MCF 10A (cell line): ENCODE measurements around the gene CTTN. TPM values are rescaled to one million over a fixed set of nuclear protein-coding genes. Genes with fewer than 3 reads are reported as not detected.

ENCODE experiments used
- BruUV-seq: library from RNA; stranded (reverse); fragments of 400-500 nt; replicated peaks from 2 replicates; lab custom pipeline; 2021; lab: Mats Ljungman, UMichigan
- CTCF ChIA-PET: fragments of 300-600 bp; sonication (Branson Sonifier 250); formaldehyde crosslinking; extraction: SDS; loops from one replicate; lab custom pipeline; 2021; ENCODE audit warnings: antibody characterized with exemption, inconsistent platforms; lab: Yijun Ruan, JAX
- POLR2A ChIA-PET: fragments of 300-600, 350-650 bp; sonication (Branson Sonifier 250); formaldehyde crosslinking; extraction: SDS; loops from one replicate; lab custom pipeline; 2020; ENCODE audit warnings: antibody characterized with exemption, inconsistent platforms; lab: Yijun Ruan, JAX
- DNase-seq: peaks from one replicate; pipeline ENCODE4 v3.0.0-alpha.2; 2018; ENCODE audit not compliant: unreplicated experiment
- H3K27ac Mint-ChIP-seq: one replicate; pipeline ENCODE4 v1.8.0; 2022; ENCODE audit warnings: mild to moderate bottlenecking, low read depth, mixed read lengths; ENCODE audit not compliant: unreplicated experiment
- H3K27me3 Mint-ChIP-seq: one replicate; pipeline ENCODE4 v1.8.0; 2022; ENCODE audit warnings: mixed read lengths; ENCODE audit not compliant: insufficient read depth, unreplicated experiment
- H3K36me3 Mint-ChIP-seq: one replicate; pipeline ENCODE4 v1.8.0; 2022; ENCODE audit warnings: mild to moderate bottlenecking, moderate library complexity, mixed read lengths; ENCODE audit not compliant: insufficient read depth, unreplicated experiment
- H3K4me1 Mint-ChIP-seq: one replicate; pipeline ENCODE4 v1.8.0; 2022; ENCODE audit warnings: mixed read lengths; ENCODE audit not compliant: insufficient read depth, unreplicated experiment
- H3K4me3 Mint-ChIP-seq: one replicate; pipeline ENCODE4 v1.8.0; 2022; ENCODE audit warnings: mild to moderate bottlenecking, moderate library complexity, mixed read lengths; ENCODE audit not compliant: unreplicated experiment
- H3K9me3 Mint-ChIP-seq: one replicate; pipeline ENCODE4 v1.8.0; 2022; ENCODE audit warnings: mixed read lengths; ENCODE audit not compliant: unreplicated experiment
- intact Hi-C: fragments of 100-400 bp; cut with micrococcal nuclease; formaldehyde crosslinking; loops from 2 replicates; pipeline ENCODE4 v1.14.1; 2022
- total RNA-seq: library from RNA; stranded (reverse); gene quantifications from 2 replicates; pipeline ENCODE4 v1.2.3, GENCODE V29; 2022
- TF ChIP-seq, protein P1 (sequence below): fragments of 200-600 bp; IDR thresholded peaks from one replicate; pipeline ENCODE4 v1.8.0; 2022; ENCODE audit warnings: antibody characterized with exemption, mild to moderate bottlenecking; ENCODE audit not compliant: unreplicated experiment

Gene CTTN
- total RNA-seq, 1 experiment from 2014 or later = 264 TPM

DNA sequence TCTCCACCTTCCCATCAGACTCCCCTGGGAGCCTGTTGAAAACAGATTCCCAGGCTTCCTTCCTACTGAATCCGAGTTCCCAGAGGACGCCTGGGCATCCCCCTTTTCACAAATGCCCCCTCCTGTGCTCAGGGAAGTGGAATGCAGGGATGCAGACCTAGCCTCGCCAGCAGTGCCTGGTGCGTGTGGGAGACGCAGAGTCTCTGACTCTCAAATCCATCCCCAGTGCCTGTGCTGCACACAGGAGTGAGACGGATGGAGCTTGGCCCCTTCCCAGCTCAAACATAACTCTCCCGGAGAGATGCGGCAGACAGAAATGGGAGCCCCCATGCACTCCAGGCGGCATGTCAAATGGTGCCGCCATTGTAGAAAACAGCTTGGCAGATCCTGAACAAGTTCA lies 62.6 kb downstream of the CTTN start:
- intact Hi-C loops = loop anchor here (10.0 kb wide), 1 partner anchor 994 kb away; the partner anchor contains the start of gene NADSYN1
- H3K4me3 Mint-ChIP-seq = no peak overlapping the region
- no peak for DNase-seq
- H3K27ac Mint-ChIP-seq = no peak overlapping the region
- H3K9me3 Mint-ChIP-seq = no peaks in the 10 kb centered on the region
- TF ChIP-seq, protein P1, sequence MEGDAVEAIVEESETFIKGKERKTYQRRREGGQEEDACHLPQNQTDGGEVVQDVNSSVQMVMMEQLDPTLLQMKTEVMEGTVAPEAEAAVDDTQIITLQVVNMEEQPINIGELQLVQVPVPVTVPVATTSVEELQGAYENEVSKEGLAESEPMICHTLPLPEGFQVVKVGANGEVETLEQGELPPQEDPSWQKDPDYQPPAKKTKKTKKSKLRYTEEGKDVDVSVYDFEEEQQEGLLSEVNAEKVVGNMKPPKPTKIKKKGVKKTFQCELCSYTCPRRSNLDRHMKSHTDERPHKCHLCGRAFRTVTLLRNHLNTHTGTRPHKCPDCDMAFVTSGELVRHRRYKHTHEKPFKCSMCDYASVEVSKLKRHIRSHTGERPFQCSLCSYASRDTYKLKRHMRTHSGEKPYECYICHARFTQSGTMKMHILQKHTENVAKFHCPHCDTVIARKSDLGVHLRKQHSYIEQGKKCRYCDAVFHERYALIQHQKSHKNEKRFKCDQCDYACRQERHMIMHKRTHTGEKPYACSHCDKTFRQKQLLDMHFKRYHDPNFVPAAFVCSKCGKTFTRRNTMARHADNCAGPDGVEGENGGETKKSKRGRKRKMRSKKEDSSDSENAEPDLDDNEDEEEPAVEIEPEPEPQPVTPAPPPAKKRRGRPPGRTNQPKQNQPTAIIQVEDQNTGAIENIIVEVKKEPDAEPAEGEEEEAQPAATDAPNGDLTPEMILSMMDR = no peak
- no peaks in the 10 kb centered on the region for H3K4me1 Mint-ChIP-seq
- BruUV-seq = no TSS peak
- CTCF ChIA-PET = interaction anchor here (0.7 kb wide), 1 partner anchor 148 kb away, joined by 5 read pairs; no protein-coding TSS in a partner anchor
- H3K27me3 Mint-ChIP-seq = no peaks in the 10 kb centered on the region
- POLR2A ChIA-PET = interaction anchor here (0.5 kb wide), 1 partner anchor 57 kb away, joined by 3 read pairs; no protein-coding TSS in a partner anchor
- no peaks in the 10 kb centered on the region for H3K36me3 Mint-ChIP-seq

- no peaks in the 10 kb centered on the region for H3K36me3 Mint-ChIP-seq
- TF ChIP-seq, protein P1 = no peak
- intact Hi-C loops = loop anchor here (10.0 kb wide), 1 partner anchor 992 kb away; the partner anchor contains the start of gene NADSYN1
- no peaks in the 10 kb centered on the region for H3K27me3 Mint-ChIP-seq
- ChIA-PET CTCF (interaction anchor here (0.6 to 1.3 kb wide), 2 partner anchors 442 to 617 kb away, joined by 3 read pairs; no protein-coding TSS in a partner anchor), POLR2A (no interaction called here)
- DNase-seq = no peak
- no peaks in the 10 kb centered on the region for H3K4me1 Mint-ChIP-seq
- no peak overlapping the region for H3K4me3 Mint-ChIP-seq
- BruUV-seq = no TSS peak
- no peaks in the 10 kb centered on the region for H3K9me3 Mint-ChIP-seq
- no peak overlapping the region for H3K27ac Mint-ChIP-seq
Measured at GRCh38 chr11:70462818-70463477, 64.6 kb downstream of the CTTN start.

DNA sequence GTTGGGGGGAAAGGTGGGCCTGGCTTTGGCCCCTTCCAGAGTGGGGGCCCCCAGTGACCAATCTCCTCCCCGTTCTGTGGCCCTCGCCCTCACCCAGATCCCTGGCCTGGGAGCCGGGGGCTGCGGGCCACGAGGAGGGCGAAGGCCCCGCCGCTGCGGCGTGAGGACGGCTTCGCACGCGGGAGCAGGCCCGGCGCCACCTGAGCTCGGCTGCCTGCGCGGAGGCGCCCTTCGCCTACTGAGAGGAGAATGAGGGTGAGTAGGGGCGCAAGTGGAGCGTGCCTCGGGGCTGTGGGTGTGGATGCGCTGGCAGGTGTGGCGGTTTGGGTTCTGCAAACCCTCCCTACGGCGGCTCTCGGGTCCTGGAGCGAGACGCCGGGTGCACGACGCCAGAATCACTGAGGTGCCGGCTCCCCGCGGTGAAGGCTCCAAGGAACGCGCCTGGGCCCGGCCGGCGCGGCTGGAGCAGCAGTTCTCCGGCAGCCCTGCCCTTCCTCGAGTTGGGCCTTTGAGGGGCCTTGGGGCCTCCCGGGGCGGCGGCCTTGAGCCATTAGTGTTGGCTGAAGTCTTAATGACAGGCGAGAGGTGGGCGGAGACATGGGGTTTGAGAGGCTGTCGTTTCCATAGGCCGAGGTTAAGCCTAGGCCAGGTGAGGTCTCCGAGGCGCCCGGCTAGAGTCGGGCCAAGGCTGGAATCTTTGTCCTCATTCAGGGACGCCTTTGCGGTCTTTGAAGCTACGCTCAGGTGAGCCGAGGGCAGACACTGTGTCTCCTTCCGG lies 65.3 kb downstream of the CTTN start:
- intact Hi-C loops = loop anchor here (10.0 kb wide), 1 partner anchor 991 kb away; the partner anchor contains the start of gene NADSYN1
- Mint-ChIP-seq H3K4me1 (no peaks in the 10 kb centered on the region), H3K36me3 (no peaks in the 10 kb centered on the region), H3K9me3 (no peaks in the 10 kb centered on the region), H3K27ac (no peak overlapping the region), H3K27me3 (no peaks in the 10 kb centered on the region), H3K4me3 (no peak overlapping the region)
- no TSS peak for BruUV-seq
- TF ChIP-seq, protein P1 = no peak
- CTCF ChIA-PET = interaction anchor here (0.6 to 0.9 kb wide), 2 partner anchors 442 to 995 kb away, joined by 3 read pairs; no protein-coding TSS in a partner anchor
- POLR2A ChIA-PET = no interaction called here
- no peak for DNase-seq
